Immature natural killer cell (primary cell): Measurements from ENCODE around the gene HSH2D. TPM values are rescaled to one million over a fixed set of nuclear protein-coding genes. Genes with fewer than 3 reads are reported as not detected.

Experiments
- DNase-seq, 3 donors: peaks; one replicate each; pipeline ENCODE4 v3.0.0; 2022; ENCODE audit warnings: mixed read lengths in 1 of 3
- H3K27ac Mint-ChIP-seq, 6 donors: one replicate each; pipeline ENCODE4 v1.8.0; 2020; ENCODE audit warnings: mixed read lengths in 6 of 6, mild to moderate bottlenecking in 5 of 6, inconsistent platforms in 4 of 6, moderate library complexity in 3 of 6
- H3K27me3 Mint-ChIP-seq, 3 donors: one replicate each; pipeline ENCODE4 v1.8.0; 2020 to 2021; ENCODE audit warnings: low read depth in 3 of 3, mild to moderate bottlenecking in 3 of 3, mixed read lengths in 3 of 3, moderate library complexity in 3 of 3, inconsistent platforms in 1 of 3
- H3K36me3 Mint-ChIP-seq, 3 donors: one replicate each; pipeline ENCODE4 v1.8.0; 2020; ENCODE audit warnings: mixed read lengths in 3 of 3, inconsistent platforms in 2 of 3, mild to moderate bottlenecking in 2 of 3
- H3K4me1 Mint-ChIP-seq, 2 donors: one replicate each; pipeline ENCODE4 v1.8.0; 2020; ENCODE audit warnings: inconsistent platforms in 2 of 2, mild to moderate bottlenecking in 2 of 2, mixed read lengths in 2 of 2, moderate library complexity in 1 of 2
- H3K4me3 Mint-ChIP-seq, 5 donors: one replicate each; pipeline ENCODE4 v1.8.0; 2020; ENCODE audit warnings: mild to moderate bottlenecking in 5 of 5, mixed read lengths in 5 of 5, inconsistent platforms in 3 of 5, moderate library complexity in 3 of 5
- H3K9me3 Mint-ChIP-seq, 6 donors: one replicate each; pipeline ENCODE4 v1.8.0; 2020; ENCODE audit warnings: mild to moderate bottlenecking in 6 of 6, mixed read lengths in 6 of 6, inconsistent platforms in 4 of 6, moderate library complexity in 3 of 6
- polyA plus RNA-seq, 3 donors: library from polyadenylated mRNA; unstranded; fragments of 300-500 nt; fragmentation: Illumina TruSeq; gene quantifications; one replicate each; pipeline ENCODE4 v1.2.3, GENCODE V29; 2021

Gene HSH2D
- polyA plus RNA-seq, 3 donors from 2014 or later = 70.4 to 127 (median 97.4) TPM

DNA sequence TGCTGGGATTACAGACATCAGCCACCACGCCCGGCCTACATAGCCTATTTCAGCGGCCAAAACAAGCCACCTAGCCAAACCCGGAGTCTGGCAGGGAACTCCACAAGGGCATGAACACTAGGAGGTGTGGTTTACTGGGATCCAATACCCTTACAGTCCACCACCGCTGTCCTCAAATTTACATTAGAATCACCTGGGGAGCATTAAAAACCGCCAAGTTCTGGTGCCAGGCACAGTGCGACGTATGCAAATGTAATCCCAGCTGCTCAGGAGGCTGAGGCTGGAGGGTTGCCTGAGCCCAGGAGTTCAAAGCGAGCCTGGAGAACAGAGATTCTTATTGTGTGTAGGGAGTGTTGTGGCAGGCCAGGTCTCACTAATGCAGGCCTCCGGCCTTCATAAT, 50.0 kb downstream of the HSH2D start:
- Mint-ChIP-seq H3K4me1 (peaks cover 16% of the 10 kb centered on the region in 2 donors), H3K9me3 (no peaks in the 10 kb centered on the region), H3K4me3 (no peak overlapping the region), H3K27me3 (peaks cover 6 to 8% (median 6%) of the 10 kb centered on the region in 3 donors), H3K36me3 (peaks cover 0 to 7% (median 5%) of the 10 kb centered on the region in 3 donors), H3K27ac (no peak overlapping the region)
- no peak for DNase-seq

DNA sequence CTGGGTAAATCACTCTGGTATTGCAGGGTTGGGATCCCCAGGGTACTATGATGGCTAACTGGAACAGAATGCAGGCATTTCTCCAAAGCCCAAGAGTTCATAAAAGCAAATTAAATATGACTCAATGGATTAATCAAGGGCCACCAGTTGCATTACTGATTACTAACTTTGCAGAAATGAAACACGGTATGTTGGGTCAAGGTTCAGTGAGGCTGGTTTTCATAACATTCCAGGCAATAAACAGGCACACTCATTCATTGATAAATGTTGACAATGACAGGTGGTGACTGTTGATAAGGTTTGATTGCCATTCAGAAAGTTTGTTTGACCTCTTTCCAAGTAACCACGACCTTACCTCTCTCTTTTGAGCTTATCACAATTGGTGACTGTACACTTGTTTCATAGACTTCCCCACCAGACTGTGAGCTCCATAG, 53.7 kb downstream of the HSH2D start:
- DNase-seq = no peak
- Mint-ChIP-seq H3K27ac (peak overlapping the region; percentile 84 to 97 (median 96)), H3K27me3 (peaks cover 4 to 7% (median 4%) of the 10 kb centered on the region in 3 donors), H3K9me3 (no peaks in the 10 kb centered on the region), H3K36me3 (peaks cover 0 to 4% (median 4%) of the 10 kb centered on the region in 3 donors), H3K4me3 (peak overlapping the region; percentile 85 to 90 (median 87)), H3K4me1 (peaks cover 33 to 43% of the 10 kb centered on the region in 2 donors)

DNA sequence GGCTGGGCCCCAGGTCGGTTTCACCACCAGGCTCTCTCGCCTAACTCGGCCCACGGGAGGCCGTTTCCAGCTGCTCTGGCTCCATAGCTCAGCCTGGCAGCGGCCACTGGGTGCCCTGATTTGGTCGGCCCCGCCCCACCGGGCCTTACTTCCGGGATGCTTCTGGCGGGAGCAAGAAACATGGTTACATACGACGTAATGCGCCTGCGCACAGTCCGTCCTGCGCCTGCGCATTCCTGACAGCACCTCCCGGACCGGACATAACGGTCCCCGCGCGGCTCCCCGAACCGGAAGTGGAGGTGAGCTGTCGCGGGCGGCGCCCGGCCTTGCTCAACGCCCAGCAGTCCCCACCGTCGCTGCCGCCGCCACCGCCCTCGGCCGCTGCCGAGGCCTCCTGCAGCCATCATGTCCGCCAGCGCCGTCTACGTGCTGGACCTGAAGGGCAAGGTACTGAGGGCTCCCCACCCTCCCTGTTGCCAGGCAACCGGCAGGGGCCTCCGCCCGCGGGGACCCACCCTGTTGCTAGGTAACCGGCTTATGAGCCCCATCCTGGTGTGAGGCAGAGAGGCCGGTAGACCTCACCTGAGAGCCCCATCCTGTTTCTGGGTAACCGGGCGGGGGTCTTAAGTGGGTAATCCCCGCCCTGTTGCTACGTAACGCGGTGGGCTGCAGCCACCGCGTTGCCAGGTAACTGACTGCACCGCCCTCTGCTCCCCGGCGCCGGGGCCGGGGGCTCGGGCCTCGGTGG, 54.3 kb downstream of the HSH2D start, which contains the start of gene AP1M1:
Gene AP1M1 (plus strand): TSS at position 290 of the 748 bp plus-strand sequence. CDS start 116 bp downstream, at position 406.
- peak within 1 kb of the TSS; percentile 85 to 90 (median 87) for H3K4me3 Mint-ChIP-seq
- DNase-seq = peak; percentile 98 to 99 (median 99)
- peaks cover 4 to 9% (median 4%) of the 10 kb centered on the region in 3 donors for H3K36me3 Mint-ChIP-seq
- H3K27me3 Mint-ChIP-seq = peaks cover 4 to 7% (median 6%) of the 10 kb centered on the region in 3 donors
- H3K9me3 Mint-ChIP-seq = no peaks in the 10 kb centered on the region
- H3K4me1 Mint-ChIP-seq = peaks cover 33 to 49% of the 10 kb centered on the region in 2 donors
- H3K27ac Mint-ChIP-seq = peak within 1 kb of the TSS; percentile 84 to 97 (median 96)

DNA sequence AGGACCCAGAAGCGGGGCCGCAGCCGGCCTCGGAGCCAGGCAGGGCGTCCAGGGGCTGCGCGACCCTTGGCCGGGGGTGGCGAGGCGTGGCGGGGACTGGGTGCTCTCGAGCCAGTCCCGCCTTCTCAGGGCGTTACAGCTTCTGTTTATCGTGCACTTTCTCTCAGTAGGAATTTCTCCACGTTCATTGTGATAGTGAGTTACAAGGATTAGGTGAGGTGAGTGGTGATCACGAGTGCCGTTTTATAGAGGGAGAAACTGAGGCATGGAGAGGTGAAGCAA, 54.8 kb downstream of the HSH2D start:
- Mint-ChIP-seq H3K9me3 (no peaks in the 10 kb centered on the region), H3K4me3 (peak overlapping the region; percentile 71 to 81 (median 76)), H3K4me1 (peaks cover 33 to 50% of the 10 kb centered on the region in 2 donors)

DNA sequence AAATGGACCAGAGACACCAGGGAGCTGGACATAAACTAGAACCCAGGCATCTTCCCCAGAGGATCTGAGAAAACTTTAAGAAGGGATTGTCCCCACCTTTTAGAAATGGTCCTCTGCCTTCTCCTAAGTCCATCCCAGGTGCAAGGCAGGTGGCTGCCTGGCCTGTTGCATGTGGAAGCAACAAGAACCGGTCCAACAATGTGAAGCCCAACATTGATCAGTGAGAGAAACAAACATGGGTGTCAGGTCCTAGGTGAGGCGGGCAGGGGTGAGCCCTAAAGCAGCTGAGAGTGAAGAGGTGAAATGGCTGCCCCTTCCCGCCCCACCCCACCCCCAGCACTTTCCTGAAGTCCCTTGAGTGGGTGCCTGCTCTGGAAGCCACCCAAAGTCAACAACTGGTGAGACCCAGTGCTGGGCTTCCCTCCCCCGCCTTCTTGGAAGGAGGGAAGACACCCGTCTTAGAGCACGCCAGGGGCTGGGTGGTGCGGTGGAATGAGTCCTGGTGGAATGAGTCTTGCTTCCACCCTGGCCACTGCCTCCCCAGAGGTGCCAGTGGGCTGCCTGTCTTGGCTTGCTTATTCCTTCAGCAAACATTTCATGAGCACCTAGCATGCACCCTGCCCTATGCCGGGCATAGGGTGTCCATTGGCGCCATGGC, 55.9 kb downstream of the HSH2D start:
- H3K4me1 Mint-ChIP-seq = peaks cover 33 to 50% of the 10 kb centered on the region in 2 donors

More for the DNA sequence above, 54.8 kb downstream of the HSH2D start:
- no peak for DNase-seq
- peaks cover 4 to 7% (median 6%) of the 10 kb centered on the region in 3 donors for H3K27me3 Mint-ChIP-seq
- peak overlapping the region; percentile 74 to 93 (median 90) for H3K27ac Mint-ChIP-seq
- peaks cover 4 to 10% (median 5%) of the 10 kb centered on the region in 3 donors for H3K36me3 Mint-ChIP-seq

DNA sequence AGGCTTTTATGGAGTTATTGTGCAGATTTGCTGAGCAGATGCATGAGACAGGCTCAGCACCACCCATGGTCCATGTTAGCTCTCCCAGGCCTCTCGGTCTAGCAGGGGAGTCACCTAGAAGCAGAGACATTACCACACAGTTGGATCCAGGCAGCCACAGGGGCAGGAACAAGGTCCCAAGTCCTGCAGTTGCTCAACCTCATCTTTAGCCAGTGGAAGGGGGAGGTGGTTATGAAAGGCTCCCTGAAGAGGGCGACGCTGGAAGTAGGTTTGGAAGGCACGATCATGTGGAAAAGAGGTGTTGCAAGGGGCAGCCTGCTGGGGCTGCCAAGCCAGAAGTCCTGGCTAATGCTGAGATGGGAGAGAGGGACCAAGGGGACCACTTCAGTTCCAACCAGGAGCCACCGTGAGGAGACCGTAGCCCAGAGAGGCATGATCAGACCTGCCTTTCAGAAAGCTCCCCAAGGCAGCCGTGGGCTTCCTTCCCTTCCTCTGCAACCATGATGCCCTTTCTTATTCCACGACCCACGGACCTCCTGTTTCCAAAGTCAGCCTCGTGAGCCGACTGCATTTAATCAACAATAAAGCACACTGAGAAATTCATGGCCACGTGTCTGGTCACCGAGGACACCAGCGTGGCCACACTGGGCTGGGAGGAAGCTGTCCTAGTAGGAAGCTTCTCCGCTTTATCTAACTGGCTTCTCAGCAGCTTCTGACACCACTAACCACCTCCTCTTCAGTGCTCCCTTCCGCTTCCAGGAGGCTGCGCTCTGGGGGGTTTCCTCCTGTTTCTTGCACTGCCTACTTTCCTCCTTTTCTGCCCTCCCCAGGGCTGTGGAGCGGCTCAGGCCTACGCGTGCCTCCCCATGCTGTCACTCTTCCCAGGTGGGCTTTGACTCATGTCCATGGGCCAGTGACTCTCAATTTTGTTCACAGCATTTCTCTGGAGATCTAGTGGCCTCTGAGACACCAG, 56.8 kb downstream of the HSH2D start:
- peaks cover 33 to 50% of the 10 kb centered on the region in 2 donors for H3K4me1 Mint-ChIP-seq
- no peak for DNase-seq
- peaks cover 4 to 10% (median 5%) of the 10 kb centered on the region in 3 donors for H3K36me3 Mint-ChIP-seq
- H3K4me3 Mint-ChIP-seq = peak overlapping the region in 3 of 5 donors; percentile 17 to 50 (median 21)
- H3K9me3 Mint-ChIP-seq = no peaks in the 10 kb centered on the region
- peaks cover 4 to 7% (median 6%) of the 10 kb centered on the region in 3 donors for H3K27me3 Mint-ChIP-seq
- H3K27ac Mint-ChIP-seq = peak overlapping the region; percentile 31 to 67 (median 50)

More for the DNA sequence above, 55.9 kb downstream of the HSH2D start:
- Mint-ChIP-seq H3K9me3 (no peaks in the 10 kb centered on the region), H3K4me3 (peak overlapping the region; percentile 71 to 81 (median 76)), H3K27ac (peak overlapping the region; percentile 72 to 93 (median 90)), H3K27me3 (peaks cover 4 to 7% (median 6%) of the 10 kb centered on the region in 3 donors), H3K36me3 (peaks cover 4 to 10% (median 5%) of the 10 kb centered on the region in 3 donors)
- no peak for DNase-seq

DNA sequence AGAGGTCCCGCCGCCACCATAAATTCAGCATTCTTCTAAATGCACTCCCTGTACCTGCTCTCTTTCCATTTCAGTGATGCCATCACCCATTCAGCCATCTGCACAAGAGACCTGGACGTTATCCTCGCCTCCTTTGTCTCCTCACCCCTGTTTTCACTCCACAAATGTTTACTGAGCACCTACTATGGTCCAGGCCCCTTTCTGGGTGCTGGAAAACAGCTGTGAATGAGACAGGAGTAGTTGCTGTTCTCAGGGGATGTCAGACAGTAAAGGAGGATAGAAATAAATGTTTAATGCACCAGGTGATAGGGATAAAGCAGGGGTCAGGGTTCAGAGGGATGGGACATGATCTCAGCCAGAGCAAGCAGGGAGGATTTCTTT, 57.5 kb downstream of the HSH2D start:
- peak overlapping the region in 5 of 6 donors; percentile 7 to 72 (median 49) for H3K27ac Mint-ChIP-seq
- peaks cover 33 to 50% of the 10 kb centered on the region in 2 donors for H3K4me1 Mint-ChIP-seq
- no peak for DNase-seq
- peaks cover 4 to 7% (median 6%) of the 10 kb centered on the region in 3 donors for H3K27me3 Mint-ChIP-seq
- peak overlapping the region in 3 of 5 donors; percentile 17 to 53 (median 50) for H3K4me3 Mint-ChIP-seq
- H3K36me3 Mint-ChIP-seq = peaks cover 4 to 10% (median 5%) of the 10 kb centered on the region in 3 donors
- H3K9me3 Mint-ChIP-seq = no peaks in the 10 kb centered on the region

DNA sequence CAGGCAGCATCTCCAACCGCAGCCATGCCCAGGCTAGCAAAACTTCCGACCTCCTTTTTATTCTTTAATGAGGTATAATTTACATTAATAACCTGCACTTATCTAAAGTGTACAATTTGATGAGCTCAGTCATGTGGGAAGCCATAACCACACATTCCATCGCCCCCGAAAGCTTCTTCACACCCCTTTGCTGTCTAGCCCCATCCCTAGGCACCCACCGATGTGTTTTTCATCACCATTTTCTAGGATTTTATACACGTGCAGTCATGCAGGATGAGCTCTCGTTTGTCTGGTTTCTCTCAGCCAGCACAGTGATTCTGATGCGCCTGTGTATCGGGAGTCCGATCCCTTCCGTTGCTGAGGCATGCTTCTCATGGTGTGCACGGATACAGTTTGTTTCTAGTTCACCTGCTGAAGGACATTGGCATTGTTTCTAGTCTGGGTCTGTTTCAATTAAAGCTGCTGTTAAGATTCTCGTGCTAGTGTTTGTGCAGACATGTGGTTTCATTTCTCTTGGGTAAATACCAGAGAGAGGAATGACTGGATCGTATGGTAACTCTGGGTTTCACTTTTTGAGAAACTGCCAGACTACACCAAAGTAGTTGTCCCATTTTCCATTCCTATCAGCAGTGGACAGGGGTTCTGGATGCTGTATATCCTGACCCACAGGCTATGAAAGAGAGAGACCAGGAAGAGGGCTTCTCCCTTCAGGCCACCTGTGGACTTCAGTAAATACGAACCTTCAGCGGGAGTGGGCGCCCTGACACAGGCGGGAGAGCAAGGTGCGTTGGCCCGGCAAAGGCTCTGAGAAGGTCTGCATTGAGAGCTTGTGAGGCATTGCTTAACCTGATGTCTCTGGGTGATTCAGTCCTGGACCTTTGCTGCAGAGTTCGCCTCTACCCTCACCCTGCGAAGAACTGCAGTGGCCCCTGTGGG, 59.1 kb downstream of the HSH2D start:
- peaks cover 2 to 6% (median 4%) of the 10 kb centered on the region in 3 donors for H3K27me3 Mint-ChIP-seq
- DNase-seq = no peak
- H3K4me1 Mint-ChIP-seq = peaks cover 26 to 40% of the 10 kb centered on the region in 2 donors
- no peaks in the 10 kb centered on the region for H3K9me3 Mint-ChIP-seq
- H3K36me3 Mint-ChIP-seq = peaks cover 5 to 10% (median 8%) of the 10 kb centered on the region in 3 donors
- H3K27ac Mint-ChIP-seq = peak overlapping the region in 2 of 6 donors; percentile 37 to 46
- H3K4me3 Mint-ChIP-seq = no peak overlapping the region

DNA sequence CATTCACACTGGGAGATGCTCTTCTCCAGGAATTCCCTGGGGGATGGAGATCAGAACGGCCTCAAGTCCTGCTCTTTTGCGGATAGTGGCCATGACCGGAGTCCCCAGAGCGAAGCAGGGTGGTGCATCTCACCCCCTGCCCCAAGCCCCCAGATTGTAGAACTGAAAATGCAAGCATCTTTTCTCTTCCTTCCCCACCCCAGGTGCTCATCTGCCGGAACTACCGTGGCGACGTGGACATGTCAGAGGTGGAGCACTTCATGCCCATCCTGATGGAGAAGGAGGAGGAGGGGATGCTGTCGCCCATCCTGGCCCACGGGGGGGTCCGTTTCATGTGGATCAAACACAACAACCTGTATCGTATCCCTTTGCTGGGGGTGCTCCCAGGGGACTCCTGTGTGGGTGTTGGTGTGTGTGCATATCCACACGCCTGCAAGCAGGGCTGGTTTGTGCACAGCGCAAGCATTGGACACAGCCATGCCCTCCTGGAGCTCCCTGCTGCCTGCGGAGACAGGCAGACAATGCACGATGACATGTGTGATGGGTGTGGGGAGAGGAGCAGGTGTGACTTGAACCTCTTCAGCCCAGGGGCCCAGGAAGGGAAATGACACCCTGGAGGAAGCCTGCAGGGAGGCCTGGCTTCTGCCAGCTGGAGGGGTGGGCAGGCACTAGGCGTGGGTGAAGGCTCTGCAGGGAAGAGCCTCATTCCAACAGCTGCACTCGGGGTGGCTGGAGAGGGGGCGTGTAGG, 59.9 kb downstream of the HSH2D start:
- Mint-ChIP-seq H3K27ac (no peak overlapping the region), H3K36me3 (peaks cover 5 to 14% (median 8%) of the 10 kb centered on the region in 3 donors), H3K4me1 (peaks cover 23 to 35% of the 10 kb centered on the region in 2 donors), H3K27me3 (peaks cover 0 to 4% (median 1%) of the 10 kb centered on the region in 3 donors), H3K4me3 (no peak overlapping the region), H3K9me3 (no peaks in the 10 kb centered on the region)
- DNase-seq = no peak

DNA sequence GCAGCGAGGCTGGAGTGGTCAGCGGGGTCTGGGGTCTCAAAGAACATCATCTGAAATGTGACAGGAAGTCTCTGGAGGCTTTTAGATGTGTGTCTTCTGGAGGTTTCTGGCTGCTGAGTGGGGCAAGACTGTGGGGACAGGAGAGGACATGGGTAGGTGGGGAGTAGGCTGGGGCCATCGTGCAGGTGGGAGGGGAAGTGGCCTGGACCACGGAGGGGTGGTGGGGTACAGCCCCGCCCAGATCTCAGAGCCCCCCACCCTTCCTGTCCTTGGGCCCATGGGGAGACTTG, 60.5 kb downstream of the HSH2D start:
- Mint-ChIP-seq H3K4me1 (peaks cover 18 to 30% of the 10 kb centered on the region in 2 donors), H3K9me3 (no peaks in the 10 kb centered on the region), H3K36me3 (peaks cover 5 to 15% (median 8%) of the 10 kb centered on the region in 3 donors), H3K27me3 (peaks cover 0 to 4% (median 0%) of the 10 kb centered on the region in 3 donors), H3K27ac (no peak overlapping the region), H3K4me3 (no peak overlapping the region)
- no peak for DNase-seq

DNA sequence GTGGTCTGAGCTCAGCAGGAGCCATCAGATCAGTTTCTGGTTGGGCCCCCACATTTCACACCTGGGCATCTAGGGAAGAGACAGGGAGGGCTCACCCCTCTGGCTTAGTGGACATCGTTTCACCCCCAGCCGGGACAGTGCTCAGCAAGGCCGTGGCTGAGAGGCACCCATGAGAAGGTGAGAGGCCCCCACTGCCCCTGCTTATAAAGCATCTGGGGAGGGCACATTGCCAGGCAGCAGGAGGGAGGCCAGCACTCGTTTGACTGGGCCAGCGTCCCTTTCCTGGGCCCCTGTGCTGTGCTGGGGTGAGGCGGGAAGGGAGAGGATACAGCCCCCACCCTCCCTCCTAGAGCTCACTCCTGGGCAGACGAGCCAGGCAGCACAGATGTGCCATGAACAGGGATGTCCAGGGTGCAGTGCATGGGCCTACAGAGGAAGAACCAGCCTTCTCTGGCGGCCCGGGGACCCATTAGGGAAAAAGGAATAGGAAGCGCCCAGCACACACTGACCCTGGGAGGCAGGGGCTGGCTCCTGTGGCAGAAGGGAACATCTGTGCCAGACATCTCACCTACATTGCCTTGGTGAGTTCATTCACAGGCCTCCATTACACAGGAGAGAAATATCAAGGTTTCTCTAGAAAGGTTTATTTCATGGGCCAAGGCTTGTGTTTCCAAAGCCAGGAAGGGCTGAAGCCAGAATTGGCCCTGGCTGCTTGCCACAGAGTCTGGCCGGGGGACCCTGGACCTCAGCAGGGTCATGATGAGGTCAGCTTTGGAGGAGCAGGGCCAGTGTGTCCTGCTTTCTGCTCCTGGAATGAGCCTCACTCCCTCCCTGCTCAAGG, 61.9 kb downstream of the HSH2D start:
- peaks cover 9 to 28% (median 18%) of the 10 kb centered on the region in 3 donors for H3K36me3 Mint-ChIP-seq
- no peak overlapping the region for H3K27ac Mint-ChIP-seq
- DNase-seq = no peak
- peaks cover 0 to 4% (median 0%) of the 10 kb centered on the region in 3 donors for H3K27me3 Mint-ChIP-seq
- peaks cover 7 to 18% of the 10 kb centered on the region in 2 donors for H3K4me1 Mint-ChIP-seq
- no peak overlapping the region for H3K4me3 Mint-ChIP-seq
- no peaks in the 10 kb centered on the region for H3K9me3 Mint-ChIP-seq
